ENCODE data around the gene MYO1D.
"Not testable (repeated sequence)": the region's sequence is repeated elsewhere in the genome, so short reads cannot be mapped to it uniquely, and the experiment has no call there.

MYO1D gene

DNA sequence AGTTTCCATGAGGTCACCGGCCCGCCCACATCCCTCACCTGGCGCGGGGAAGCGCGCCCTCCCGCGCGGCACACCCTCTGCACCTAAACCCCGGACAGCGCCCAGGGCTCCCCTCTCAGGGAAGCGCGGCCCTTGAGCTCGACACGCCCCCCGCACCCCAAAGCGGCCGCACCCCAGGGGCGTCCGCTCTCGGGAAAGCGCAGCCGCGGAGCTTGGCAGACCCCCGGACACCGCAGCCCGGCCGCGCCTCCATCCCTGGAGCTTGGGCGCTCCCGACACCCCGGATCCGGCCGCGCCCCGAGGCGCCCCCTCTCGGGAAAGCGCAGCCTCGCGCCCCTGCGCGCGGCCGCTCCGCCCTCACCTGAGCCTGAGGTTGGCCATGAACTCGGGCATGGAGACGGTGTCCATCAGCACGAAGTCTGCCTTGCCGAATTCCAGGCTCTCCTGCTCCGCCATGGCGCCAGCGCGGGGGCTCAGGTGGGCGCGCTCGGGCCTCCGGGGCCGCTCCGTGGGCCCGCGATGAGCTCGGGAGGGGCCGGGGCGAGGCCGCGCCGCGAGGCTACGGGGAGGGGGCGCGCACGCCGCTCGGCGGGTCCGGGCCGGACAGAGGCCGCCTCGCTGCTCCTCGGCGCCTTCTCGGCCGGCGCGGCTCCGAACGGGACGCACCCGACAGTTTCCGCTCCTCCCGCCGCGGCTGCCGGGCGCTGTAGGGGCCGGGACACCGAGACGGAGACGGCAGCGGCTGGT, at the start of gene MYO1D:
MYO1D (minus strand) TSS at position 708 of the 747 bp plus-strand sequence; CDS start at position 456, 252 bp downstream.
- no peaks in the 10 kb centered on the region for H3K36me3 Mint-ChIP-seq
- peak within 1 kb of the TSS; percentile 89 for H3K27ac Mint-ChIP-seq
- H3K4me3 Mint-ChIP-seq = peak within 1 kb of the TSS; percentile 95
- no peaks in the 10 kb centered on the region for H3K27me3 Mint-ChIP-seq
- H3K9me3 Mint-ChIP-seq = no peaks in the 10 kb centered on the region
- H3K4me1 Mint-ChIP-seq = peaks cover 15% of the 10 kb centered on the region

DNA sequence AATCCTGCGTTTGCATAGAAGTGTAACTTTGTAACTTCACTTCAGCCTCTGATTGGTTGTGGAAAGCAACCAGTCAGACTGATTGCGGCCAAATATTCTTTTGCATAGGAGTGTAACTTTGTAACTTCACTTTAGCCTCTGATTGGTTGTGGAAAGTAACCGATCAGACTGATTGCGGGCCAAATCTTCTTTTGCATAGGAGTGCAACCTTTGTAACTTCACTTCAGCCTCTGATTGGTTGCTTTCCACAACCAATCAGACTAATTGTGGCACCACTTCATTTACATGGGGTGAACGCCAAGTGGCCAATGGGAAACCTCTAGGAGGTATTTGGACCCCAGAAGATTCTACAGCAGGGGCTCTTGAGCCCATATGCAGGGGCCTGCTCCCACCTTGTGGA, 49.3 kb upstream of the MYO1D start:
- Mint-ChIP-seq H3K9me3 (no peaks in the 10 kb centered on the region), H3K27me3 (peaks cover 17% of the 10 kb centered on the region), H3K27ac (no peak overlapping the region)

DNA sequence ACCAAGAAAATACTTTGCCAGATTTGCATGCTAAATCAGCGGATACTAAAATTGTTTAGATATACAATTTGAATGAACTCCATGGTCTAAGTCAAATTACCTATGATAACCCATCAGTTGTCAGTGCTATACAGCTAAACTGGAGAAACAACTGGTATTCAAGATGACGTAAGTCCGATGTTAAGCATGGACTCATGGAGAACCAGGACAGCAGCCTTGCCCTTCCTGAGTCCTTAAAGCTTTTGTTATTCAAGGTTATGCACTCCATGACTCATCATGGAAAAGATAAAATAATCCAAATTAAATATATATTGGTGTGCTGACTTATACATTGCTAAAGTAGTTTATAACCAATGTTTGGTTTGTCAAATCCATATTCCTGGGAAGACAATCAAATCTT, 47.0 kb upstream of the MYO1D start:
- not testable (repeated sequence) for H3K27ac Mint-ChIP-seq, H3K9me3 Mint-ChIP-seq, H3K4me3 Mint-ChIP-seq, H3K4me1 Mint-ChIP-seq, H3K36me3 Mint-ChIP-seq
- H3K27me3 Mint-ChIP-seq = peaks cover 14% of the 10 kb centered on the region

More for the DNA sequence above, 49.3 kb upstream of the MYO1D start:
- H3K36me3 Mint-ChIP-seq = no peaks in the 10 kb centered on the region
- no peak overlapping the region for H3K4me3 Mint-ChIP-seq
- H3K4me1 Mint-ChIP-seq = peaks cover 4% of the 10 kb centered on the region

DNA sequence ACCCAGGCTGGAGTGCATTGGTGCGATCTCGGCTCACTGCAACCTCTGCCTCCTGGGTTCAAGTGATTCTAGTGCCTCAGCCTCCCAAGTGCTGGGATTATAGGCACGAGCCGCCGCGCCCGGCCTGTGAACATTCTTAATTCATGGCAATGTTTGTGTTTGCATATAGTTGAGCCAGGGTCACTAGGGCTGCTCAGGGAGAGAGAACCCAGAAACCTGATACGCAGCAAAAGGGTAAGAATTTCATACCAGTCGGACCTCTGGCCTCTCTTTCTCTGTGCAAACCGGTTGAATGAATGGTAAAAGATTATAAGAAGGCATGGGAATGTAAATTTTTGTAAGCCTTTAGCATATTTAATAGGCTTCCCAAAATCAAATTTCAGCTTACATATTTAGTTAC, 44.1 kb upstream of the MYO1D start:
- Mint-ChIP-seq H3K4me3 (no peak overlapping the region), H3K9me3 (no peaks in the 10 kb centered on the region), H3K4me1 (no peaks in the 10 kb centered on the region), H3K36me3 (no peaks in the 10 kb centered on the region), H3K27me3 (peaks cover 7% of the 10 kb centered on the region), H3K27ac (no peak overlapping the region)

DNA sequence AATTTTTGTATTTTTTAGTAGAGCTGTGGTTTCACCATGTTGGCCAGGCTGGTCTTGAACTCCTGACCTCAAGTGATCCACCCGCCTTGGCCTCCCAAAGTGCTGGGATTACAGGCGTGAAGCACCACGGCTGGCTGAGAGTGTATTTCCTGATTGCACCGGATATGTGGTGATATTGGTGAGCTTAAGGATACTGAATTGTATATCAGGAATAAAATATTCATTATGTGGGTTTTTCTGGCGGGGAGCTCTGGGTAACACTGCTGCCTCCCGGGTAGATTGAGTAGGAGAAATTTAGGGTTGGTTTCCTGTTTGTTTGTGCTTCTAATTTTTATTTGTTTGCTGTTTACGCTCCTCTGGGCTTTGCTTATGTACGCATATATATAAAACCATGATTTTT, 43.4 kb upstream of the MYO1D start:
- Mint-ChIP-seq H3K9me3 (no peaks in the 10 kb centered on the region), H3K4me1 (no peaks in the 10 kb centered on the region), H3K36me3 (no peaks in the 10 kb centered on the region), H3K4me3 (no peak overlapping the region), H3K27me3 (peaks cover 1% of the 10 kb centered on the region), H3K27ac (no peak overlapping the region)

DNA sequence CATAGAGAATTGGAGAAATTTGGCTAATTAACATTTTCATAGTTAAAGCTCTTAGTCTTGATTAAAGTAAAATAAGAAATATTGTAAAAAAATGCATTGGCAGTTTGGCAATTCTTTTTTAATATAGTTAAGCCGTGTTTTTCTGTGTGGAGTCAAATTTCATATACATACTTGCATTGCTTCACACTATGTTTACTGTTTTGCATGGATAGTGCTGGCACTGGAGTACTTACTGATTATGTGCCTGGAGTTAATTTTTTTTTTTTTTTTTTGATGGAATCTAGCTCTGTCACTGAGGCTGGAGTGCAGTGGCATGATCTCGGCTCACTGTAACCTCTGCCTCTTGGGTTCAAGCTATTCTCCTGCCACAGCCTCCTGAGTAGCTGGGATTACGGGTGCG, 43.0 kb upstream of the MYO1D start:
- not testable (repeated sequence) for H3K27me3 Mint-ChIP-seq, H3K27ac Mint-ChIP-seq

DNA sequence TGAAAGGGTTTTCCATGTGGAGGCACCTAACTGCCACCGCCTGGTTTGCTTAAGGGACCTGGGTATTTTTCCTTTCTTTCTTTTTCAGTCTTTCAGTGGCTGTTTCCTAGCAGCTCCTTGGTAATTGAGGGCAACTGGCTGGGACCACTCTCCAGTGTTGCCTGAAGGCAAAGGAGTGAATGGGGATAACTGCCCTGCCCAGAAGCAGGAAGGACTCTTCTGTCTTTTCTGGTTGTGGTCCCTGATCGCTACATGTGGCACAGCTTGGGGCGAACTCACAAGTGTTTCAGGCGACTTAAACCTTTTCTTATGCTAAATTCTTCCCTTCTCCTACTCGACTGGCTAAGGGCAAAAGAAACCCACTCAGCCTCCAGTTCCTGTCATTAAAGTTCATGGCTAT, 40.9 kb upstream of the MYO1D start:
- H3K4me1 Mint-ChIP-seq = no peaks in the 10 kb centered on the region
- H3K27me3 Mint-ChIP-seq = peaks cover 1% of the 10 kb centered on the region
- no peak overlapping the region for H3K4me3 Mint-ChIP-seq
- H3K27ac Mint-ChIP-seq = no peak overlapping the region
- no peaks in the 10 kb centered on the region for H3K36me3 Mint-ChIP-seq
- H3K9me3 Mint-ChIP-seq = no peaks in the 10 kb centered on the region

More for the DNA sequence above, 43.0 kb upstream of the MYO1D start:
- H3K4me3 Mint-ChIP-seq, H3K9me3 Mint-ChIP-seq, H3K36me3 Mint-ChIP-seq, H3K4me1 Mint-ChIP-seq: not testable (repeated sequence)

DNA sequence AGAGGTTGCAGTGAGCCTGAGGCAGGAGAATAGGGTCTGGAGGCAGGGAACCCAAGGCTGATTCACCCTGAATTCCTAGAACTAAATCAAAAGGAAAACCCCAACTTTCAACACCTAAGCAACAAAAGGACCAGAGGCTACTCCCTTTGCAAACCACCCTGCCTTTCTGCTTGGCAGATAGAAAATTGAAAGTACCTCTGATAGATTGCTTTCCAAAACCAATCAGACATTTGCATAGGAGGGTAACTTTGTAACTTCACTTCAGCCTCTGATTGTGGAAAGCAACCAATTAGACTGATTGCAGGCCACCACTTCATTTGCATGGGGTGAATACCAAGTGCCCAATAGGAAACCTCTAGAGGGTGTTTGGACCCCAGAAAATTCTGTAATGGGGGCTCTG, 40.2 kb upstream of the MYO1D start:
- Mint-ChIP-seq H3K36me3 (no peaks in the 10 kb centered on the region), H3K4me1 (no peaks in the 10 kb centered on the region), H3K27ac (no peak overlapping the region), H3K9me3 (no peaks in the 10 kb centered on the region), H3K4me3 (no peak overlapping the region), H3K27me3 (peaks cover 1% of the 10 kb centered on the region)

DNA sequence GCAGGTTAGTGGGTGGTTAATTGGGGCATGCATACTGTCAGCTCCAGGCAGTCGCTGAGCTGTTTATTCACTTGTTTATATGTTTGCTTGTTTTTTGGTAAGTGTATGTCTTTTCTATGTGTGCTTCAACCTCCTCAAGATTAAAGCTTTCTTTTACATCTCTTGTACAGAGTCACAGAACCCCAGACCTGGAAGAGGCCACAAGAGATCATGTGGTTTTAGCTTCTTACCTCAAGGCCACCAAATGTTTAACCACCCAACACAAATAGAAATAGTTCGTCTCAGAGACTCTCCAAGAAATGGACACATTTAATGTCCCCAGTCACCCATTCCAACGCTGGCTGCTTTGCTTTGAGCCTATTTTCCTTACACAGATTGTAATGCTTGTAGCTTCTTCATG, 39.2 kb upstream of the MYO1D start:
- Mint-ChIP-seq H3K27me3 (peaks cover 1% of the 10 kb centered on the region), H3K36me3 (no peaks in the 10 kb centered on the region), H3K9me3 (no peaks in the 10 kb centered on the region), H3K4me1 (no peaks in the 10 kb centered on the region), H3K27ac (no peak overlapping the region), H3K4me3 (no peak overlapping the region)

DNA sequence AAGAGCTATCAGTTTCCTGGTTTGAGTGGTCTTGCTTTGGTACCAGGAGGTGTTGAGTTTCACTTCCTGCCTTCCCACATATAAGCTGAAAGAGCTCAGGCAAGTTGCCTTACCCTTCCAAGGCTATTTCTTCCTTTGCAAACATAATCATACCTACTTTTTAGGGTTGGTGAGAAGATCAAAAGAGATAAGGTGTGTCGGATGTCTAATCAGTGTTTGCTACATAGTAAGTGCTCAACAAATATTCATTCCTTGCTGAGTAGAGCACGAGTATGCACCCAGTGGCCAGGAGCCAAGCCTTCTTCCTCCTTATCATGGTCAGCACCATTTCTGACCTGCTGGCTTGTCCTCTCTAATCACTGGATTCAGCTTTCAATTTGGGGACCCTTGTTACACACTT, 38.3 kb upstream of the MYO1D start:
- Mint-ChIP-seq H3K4me3 (no peak overlapping the region), H3K27me3 (no peaks in the 10 kb centered on the region), H3K4me1 (no peaks in the 10 kb centered on the region), H3K36me3 (no peaks in the 10 kb centered on the region), H3K27ac (no peak overlapping the region), H3K9me3 (no peaks in the 10 kb centered on the region)

DNA sequence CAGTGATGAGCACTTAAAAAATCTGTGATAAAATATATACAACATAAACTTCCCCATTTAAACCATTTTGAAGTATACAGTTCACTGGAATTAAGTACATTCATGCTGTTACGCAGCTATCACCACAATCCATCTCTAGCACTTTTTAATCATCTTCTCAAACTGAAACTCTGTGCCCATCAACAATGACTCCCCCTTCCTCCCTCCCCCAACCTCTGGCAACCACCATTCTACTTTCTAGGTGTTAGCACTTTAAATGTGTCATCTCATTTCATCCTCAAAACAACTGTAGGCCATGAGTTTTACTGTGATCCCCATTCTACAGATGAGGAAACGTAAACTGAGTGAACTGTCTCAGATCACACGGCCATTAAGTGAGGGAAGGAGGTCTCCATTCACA, 37.3 kb upstream of the MYO1D start:
- H3K9me3 Mint-ChIP-seq = no peaks in the 10 kb centered on the region
- no peak overlapping the region for H3K27ac Mint-ChIP-seq
- no peak overlapping the region for H3K4me3 Mint-ChIP-seq
- H3K36me3 Mint-ChIP-seq = no peaks in the 10 kb centered on the region
- H3K27me3 Mint-ChIP-seq = no peaks in the 10 kb centered on the region
- H3K4me1 Mint-ChIP-seq = no peaks in the 10 kb centered on the region

DNA sequence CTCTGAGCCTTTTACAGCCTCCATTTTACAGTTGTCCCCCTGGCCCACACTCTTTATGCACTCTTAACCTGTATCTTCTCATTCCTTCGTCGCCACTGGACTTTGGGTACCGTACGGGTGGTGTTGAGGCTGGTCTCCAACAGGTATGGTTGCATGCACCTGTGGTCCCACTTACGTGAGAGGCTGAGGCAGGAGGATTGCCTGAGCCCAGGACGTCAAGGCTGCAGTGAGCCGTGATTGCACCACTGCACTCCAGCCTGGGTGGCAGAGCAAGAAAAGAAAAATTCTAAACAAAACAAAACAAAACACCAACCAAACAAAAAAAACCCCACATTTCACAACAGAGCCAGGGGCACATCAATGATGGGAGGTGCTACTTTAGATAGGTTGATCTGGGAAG, 36.7 kb upstream of the MYO1D start:
- H3K4me3 Mint-ChIP-seq = no peak overlapping the region
- H3K27me3 Mint-ChIP-seq = no peaks in the 10 kb centered on the region
- H3K36me3 Mint-ChIP-seq = no peaks in the 10 kb centered on the region
- no peaks in the 10 kb centered on the region for H3K4me1 Mint-ChIP-seq
- H3K9me3 Mint-ChIP-seq = no peaks in the 10 kb centered on the region
- H3K27ac Mint-ChIP-seq = no peak overlapping the region

DNA sequence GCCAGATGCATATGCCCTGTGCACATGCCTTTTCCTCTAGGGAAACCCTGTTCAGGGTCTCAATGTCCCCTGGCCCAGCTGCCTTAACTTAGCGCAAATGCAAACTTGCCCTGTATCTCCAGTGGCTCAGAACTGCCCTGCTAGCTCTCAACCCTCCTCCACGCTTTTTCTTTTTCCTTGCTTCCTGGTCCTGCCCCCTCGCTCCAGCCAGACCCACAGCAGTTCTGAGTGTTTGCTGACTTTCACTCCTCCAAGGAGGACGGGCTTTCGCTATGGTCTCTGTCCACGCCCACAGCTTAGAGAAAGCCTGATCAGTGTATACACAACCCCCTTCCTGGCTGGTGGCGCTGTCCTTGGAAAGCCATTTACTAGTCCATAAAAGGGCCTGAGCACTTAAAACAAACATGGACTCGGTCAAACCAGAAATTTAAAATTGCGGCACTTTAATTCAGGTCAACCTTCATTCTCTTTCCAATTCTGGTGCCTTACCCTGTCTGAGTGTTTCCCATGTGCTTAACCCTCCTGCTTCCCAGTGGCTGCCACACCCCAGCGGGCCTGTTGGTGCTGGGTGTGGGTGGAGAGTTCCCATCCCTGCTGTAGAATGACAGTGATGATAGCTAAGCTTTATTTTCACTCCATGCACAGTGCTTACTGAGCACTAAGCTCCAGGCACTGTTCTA, 35.4 kb upstream of the MYO1D start:
- H3K36me3 Mint-ChIP-seq = no peaks in the 10 kb centered on the region
- H3K27me3 Mint-ChIP-seq = no peaks in the 10 kb centered on the region
- no peak overlapping the region for H3K27ac Mint-ChIP-seq
- H3K4me3 Mint-ChIP-seq = no peak overlapping the region
- H3K9me3 Mint-ChIP-seq = no peaks in the 10 kb centered on the region
- H3K4me1 Mint-ChIP-seq = no peaks in the 10 kb centered on the region

DNA sequence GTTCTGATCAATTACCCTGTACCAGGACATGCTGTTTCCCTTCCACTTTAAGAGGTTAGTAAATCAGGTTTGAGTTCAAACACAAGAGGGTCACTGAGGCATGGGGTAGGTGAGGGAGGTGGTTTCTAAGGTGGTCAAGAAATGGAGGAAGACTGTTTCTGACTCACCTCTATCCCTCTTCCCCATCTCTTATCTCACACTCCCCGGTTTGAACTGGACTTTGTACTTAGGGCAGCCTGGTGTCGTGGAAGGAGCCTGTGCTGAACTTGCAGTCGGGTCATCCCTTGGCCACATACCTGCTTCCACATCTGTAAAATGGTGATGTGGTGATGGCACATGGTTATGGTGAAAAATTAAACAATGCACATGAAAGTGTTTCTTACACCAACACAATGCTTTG, 33.8 kb upstream of the MYO1D start:
- Mint-ChIP-seq H3K36me3 (no peaks in the 10 kb centered on the region), H3K9me3 (no peaks in the 10 kb centered on the region), H3K27me3 (peaks cover 4% of the 10 kb centered on the region), H3K4me1 (no peaks in the 10 kb centered on the region), H3K27ac (no peak overlapping the region), H3K4me3 (no peak overlapping the region)

DNA sequence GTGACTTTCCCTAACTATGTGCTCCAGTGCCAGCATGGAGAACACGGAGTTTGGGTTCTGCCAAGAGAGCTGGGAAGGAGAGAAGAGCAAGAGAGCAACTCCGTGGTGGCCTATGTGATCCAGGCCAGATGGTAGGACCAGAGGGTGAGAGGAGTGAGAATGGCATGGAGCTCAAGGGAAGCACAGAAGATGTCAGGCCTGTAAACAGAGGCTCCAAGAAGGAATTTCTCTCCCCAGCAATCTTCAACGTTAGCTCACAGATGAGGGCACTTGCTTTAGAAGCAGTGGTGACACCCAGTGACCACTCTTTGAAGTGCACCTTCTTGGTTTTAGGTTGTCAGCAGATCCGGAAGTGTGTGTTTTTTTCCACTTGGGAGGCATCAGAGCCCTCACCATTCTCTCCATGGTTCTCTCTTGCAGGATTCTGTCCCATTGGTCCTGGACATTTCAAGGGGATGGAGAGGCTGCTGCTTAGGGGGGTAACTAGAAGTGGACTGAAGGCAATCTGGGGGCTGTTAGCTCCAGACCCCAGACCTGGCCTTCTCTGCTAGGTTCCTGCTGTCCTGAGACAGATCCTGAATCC, 33.0 kb upstream of the MYO1D start:
- Mint-ChIP-seq H3K36me3 (no peaks in the 10 kb centered on the region), H3K27ac (no peak overlapping the region), H3K4me3 (no peak overlapping the region), H3K27me3 (peaks cover 10% of the 10 kb centered on the region), H3K4me1 (no peaks in the 10 kb centered on the region), H3K9me3 (no peaks in the 10 kb centered on the region)

DNA sequence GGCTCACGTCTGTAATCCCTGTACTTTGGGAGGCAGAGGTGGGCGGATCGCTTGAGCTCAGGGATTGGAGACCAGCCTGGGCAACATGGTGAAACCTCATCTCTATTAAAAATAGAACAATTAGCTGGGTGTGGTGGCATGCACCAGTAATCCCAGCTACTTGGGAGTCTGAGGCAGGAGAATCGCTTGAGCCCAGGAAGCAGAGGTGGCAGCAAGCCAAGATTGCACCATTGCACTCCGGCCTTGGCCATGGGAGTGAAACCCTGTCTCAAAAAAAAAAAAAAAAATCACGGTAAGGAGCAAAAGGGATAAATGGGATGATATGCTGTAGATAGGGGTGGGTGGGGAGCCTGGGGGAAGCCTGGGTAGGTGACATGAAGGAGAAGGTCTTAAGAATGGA, 30.7 kb upstream of the MYO1D start:
- Mint-ChIP-seq H3K27me3 (peaks cover 13% of the 10 kb centered on the region), H3K4me1 (no peaks in the 10 kb centered on the region)

More for the DNA sequence above, 30.7 kb upstream of the MYO1D start:
- Mint-ChIP-seq H3K9me3 (no peaks in the 10 kb centered on the region), H3K4me3 (no peak overlapping the region), H3K27ac (no peak overlapping the region), H3K36me3 (no peaks in the 10 kb centered on the region)

Data from activated naive CD4-positive, alpha-beta T cell treated with anti-CD3 and anti-CD28 coated beads, Interleukin-2, amount 50 U/mL, for 24 hours (primary cell).